GM13977 (cell line): ENCODE measurements around the gene CNNM1.

Source experiments
- DNase-seq: peaks from one replicate; pipeline ENCODE4 v3.0.0; 2012; ENCODE audit warnings: low spot score
- in situ Hi-C: fragments of 300-500 bp; cut with MboI; formaldehyde crosslinking; loops from one replicate; pipeline ENCODE4 v1.12.0; 2022; ENCODE audit warnings: low sequenced_read_pairs, low pct_unique_long_range_greater_than_20kb, mixed read lengths, inconsistent platforms; ENCODE audit not compliant: unreplicated experiment
- TF ChIP-seq, protein P1 (sequence below): IDR thresholded peaks from 2 replicates; pipeline ENCODE4 v1.5.1; 2012; ENCODE audit warnings: mild to moderate bottlenecking, control low read depth; ENCODE audit not compliant: insufficient read depth; ENCODE audit errors: extremely low read depth, missing control alignments

The CNNM1 gene

DNA sequence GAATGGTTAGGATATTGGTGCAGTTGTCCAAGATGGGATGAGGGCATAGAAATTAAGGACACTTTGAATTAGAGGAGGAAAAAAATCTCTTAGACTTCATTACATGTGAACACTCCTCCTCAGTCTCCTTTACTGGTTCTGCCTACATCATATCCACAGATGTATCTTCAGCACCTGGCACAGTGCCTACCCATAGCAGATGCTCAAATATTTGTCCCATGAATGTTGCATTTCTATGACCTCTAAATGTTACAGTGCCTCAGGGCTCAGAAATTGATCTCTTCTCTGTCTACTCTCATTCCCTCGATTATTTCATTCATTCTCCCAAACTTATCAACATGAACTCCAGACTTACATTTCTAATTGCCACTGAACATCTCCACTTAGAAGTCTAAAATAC lies 17.1 kb downstream of the CNNM1 start:
- in situ Hi-C loops, result no loop called here
- no peak for DNase-seq
- TF ChIP-seq, protein P1, sequence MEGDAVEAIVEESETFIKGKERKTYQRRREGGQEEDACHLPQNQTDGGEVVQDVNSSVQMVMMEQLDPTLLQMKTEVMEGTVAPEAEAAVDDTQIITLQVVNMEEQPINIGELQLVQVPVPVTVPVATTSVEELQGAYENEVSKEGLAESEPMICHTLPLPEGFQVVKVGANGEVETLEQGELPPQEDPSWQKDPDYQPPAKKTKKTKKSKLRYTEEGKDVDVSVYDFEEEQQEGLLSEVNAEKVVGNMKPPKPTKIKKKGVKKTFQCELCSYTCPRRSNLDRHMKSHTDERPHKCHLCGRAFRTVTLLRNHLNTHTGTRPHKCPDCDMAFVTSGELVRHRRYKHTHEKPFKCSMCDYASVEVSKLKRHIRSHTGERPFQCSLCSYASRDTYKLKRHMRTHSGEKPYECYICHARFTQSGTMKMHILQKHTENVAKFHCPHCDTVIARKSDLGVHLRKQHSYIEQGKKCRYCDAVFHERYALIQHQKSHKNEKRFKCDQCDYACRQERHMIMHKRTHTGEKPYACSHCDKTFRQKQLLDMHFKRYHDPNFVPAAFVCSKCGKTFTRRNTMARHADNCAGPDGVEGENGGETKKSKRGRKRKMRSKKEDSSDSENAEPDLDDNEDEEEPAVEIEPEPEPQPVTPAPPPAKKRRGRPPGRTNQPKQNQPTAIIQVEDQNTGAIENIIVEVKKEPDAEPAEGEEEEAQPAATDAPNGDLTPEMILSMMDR, result no peak

DNA sequence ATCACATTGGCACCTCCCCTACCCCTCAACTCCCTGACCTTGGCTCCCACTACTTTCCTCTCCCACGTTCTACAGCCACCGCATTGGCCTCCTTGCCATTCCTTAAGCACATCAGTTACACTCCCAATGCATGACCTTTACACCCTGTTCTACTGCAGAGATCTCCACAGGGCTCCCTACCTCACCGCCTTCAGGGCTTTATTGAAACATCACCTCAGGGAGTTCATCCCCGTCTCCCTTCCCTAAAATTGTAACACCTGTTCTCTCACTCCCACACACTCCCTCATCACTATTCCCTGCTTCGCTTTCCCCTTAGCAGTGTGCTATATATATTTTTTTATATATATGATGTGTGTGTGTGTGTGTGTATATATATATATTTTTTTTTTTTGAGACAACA lies 18.5 kb downstream of the CNNM1 start:
- DNase-seq, result no peak
- TF ChIP-seq, protein P1, result no peak
- in situ Hi-C loops, result no loop called here

DNA sequence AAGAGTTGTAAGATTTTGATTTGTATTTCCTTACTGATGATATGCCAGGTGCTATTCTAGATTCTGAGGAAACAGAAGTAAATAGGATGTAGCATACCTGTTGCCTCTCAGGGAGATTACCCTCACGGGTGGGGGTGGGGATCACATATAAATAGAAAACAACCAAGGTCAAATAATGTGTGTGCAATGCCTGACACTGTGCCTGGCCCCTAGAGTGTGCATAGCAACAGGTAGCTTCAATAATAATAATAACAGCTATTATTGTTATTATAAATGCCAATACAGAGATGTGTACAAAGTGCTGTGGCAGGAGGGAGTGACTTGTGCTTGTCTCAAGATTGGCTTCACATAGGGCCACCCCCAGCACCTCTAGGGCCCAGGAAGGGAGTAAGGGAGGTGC lies 24.0 kb downstream of the CNNM1 start:
- in situ Hi-C loops, result no loop called here
- no peak for DNase-seq
- TF ChIP-seq, protein P1, result no peak

DNA sequence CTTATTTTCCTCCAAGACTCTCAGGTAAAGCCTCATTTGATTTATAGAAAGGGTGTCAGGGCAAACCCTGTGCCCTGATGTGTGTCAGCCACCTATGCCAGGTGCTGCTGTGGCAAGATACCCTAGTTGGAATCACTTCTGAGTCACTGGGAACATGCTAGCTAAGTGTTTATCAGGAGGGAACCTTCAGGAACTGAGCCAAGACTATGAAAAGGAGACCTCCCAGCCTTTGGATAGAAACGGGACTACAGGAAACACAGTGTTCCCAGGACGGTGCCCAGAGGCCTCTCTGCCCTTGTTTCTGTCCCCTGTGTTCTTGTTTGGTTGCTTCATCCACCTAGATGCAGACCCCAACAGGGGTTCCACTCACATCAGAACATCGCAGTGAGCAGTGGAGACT lies 28.5 kb downstream of the CNNM1 start:
- DNase-seq, result no peak
- in situ Hi-C loops, result no loop called here
- TF ChIP-seq, protein P1, result no peak

DNA sequence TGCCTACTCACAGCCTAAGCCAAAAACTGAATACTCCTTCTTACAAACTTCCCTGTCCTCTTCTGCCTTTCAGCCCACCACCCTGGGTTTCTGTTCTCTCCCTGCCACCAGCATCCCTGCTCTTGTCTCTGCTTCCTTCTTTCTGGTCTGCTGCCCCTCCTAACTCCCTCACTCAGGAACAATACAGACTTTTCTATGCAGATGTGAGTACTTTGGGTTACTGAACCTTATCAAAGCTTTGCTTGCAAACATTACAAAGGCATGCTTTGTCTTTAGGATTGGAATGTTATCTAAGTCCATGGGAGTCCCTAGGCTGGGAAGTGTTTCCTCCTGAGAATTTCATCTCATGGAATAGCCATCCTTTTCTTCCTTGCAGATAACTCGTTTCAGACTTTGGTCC lies 28.9 kb downstream of the CNNM1 start:
- in situ Hi-C loops, result no loop called here
- TF ChIP-seq, protein P1, result no peak
- DNase-seq, result no peak

DNA sequence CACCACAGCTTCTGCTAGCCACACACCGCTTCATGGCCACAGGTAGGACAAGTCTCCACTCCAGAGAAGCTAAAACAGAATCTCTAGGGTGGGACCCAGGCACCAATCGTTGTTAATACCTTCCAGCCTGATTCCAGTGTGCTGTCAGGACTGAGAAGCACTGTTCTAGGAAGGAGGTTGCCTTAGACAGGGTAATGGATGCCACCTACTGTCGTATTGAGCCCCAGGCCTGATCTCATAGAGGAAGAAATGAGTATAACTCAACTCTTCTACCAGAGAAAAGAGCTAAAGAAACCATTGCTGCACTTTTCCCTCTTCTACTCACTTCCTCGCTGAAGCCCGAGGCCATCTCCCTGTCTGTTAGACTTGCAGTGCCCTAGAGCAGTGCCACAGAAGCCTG lies 31.8 kb downstream of the CNNM1 start:
- TF ChIP-seq, protein P1, result no peak
- DNase-seq, result no peak
- in situ Hi-C loops, result no loop called here

DNA sequence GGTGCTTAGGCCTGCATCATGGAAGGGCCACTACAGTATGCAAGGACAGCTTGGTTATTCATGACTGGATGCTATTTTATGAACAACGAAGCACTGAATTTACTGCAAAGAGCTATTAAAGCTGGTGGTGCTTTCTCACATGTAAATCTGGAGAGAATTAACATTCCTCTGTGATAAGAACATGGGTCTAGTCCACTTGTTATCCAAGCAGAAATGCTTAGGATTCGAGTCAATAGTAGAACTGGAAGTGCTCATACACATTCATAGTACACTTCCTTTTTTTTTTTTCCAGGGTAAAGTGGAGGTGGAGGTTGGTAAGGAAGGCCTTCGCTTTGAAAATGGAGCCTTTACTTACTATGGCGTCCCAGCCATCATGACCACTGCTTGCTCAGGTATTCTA lies 35.0 kb downstream of the CNNM1 start:
- no peak for DNase-seq
- in situ Hi-C loops, result no loop called here
- TF ChIP-seq, protein P1, result no peak
